GM04503 (cell line): ENCODE results near the gene LAMA2.
"Not testable (repeated sequence)": the region's sequence is repeated elsewhere in the genome, so short reads cannot be mapped to it uniquely, and the experiment has no call there.

Experiments used
- DNase-seq: peaks from one replicate; pipeline ENCODE4 v3.0.0-alpha.2; 2012; ENCODE audit warnings: low read depth

The LAMA2 gene

DNA sequence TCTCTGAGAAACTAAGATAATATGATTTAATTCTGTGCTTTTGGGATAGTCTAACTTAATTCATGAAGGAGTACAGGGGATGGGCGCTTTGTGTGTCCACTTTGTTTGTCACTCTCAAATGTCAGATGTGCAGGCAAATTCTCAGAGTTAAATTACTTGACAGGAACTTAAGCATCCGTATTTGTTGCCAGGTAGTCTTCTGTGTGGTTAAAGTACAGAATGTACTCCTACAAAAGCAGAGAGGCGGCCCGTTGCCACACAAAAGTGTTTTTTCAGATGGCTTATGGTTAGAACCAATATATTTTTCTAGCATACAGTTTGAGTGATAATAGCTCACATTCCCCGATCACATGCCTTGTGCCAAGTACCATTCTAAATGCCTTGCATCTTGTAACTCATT, 234.4 kb downstream of the LAMA2 start:
- DNase-seq, result no peak

DNA sequence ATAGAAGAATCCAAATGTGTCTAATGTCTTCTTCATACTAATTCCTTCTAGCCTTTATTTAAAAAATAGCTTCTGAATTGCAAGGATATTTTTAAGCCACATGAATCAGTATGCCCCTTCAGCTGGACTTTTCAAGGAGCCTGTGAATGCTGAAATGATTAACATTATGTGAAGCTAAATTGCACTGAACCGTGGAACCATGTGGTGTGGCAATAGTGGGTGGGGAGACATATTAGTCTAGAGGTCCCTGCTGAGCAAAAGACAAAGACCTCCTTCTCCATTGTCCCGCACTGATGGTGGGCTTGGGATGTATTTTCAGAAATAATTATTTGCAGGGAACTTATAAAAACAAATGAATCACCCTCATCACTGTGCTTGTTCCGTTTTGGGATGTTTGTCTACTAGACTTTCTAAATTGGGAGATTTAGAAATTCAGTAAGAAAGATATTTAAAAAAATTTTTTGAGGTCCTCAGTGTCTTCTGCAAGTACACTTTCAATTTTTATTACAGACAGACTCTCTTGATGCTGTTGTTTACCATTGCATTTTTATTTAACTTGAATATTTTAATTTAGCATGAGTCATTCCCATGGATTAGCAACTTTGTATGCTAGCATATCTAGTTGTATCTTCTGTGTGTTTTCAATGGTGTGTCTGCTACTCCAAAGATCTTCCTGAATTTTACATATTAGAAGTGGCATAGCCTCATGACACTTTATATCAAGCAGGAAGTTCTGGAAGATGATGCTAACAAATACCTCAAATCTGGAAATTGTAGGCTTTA, 238.1 kb downstream of the LAMA2 start:
- no peak for DNase-seq

DNA sequence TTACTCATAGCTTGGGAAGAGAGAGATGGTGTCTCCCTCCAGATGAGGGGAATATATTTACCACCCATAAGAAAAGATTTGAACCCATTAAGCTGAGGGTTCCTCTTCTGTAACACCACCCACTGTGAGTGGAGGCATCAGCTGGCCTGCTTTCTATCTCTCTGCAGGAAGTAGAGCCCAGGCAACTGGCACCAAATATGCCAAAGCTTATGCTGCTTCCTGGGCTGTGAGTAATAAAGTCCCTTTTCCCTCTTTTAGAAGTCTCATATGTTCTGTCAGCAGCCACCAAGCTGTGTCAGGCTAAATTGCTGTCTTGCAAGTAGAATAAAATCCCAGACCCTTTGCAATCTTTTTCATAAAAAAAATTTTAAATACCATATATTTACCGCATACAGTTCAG, 241.4 kb downstream of the LAMA2 start:
- DNase-seq, result no peak

DNA sequence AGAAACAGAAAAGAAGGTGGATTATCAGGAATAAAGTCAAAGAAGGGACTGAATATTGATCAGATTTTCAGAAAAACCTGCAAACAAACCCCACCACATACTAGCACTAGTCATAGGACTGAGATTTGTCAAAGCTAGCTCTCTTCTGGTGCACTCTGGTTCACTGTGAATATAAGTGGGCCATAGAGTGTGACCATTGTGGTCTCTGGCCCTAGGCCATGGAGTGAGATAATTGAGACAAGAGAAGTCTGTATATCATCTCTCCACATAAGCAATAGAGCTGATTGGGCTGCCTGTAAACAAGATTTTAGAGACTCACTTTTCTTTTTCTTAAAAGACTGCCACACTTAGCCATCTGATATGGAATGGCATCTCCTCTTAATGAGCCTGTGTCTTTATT, 247.2 kb downstream of the LAMA2 start:
- no peak for DNase-seq

DNA sequence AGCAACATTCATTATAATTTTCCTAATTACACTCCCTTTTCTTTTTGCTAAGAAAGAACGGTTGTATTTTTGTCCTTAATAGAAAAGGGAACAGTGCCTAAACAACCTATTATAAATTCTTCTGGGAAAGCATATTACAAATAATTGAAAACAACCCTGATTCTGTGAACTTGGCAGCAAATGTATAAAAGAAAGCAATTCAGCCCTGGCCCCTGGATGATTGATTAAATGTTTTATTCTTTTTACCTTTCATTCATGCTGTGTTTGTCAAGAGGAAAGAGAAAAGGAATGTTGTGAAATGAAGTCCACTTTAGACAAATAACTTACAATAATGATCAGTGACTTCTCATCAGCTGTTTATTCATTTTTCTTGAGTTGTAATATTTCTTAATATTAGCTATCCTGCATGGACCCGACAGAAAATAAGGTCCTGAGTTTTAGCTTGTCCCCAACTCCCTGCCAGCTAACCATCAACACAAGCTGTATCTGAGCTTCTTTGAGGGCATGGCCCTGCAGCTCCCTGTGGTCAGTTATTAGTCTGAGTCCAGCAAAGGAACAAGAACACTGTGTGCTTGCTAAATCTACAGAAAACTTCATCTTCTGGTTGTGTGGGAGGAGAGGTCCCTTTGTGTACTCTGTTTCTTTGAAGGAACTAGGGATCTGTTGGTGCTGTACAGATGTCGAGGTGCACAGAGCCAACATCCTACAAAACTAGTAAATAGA, 248.2 kb downstream of the LAMA2 start:
- no peak for DNase-seq

DNA sequence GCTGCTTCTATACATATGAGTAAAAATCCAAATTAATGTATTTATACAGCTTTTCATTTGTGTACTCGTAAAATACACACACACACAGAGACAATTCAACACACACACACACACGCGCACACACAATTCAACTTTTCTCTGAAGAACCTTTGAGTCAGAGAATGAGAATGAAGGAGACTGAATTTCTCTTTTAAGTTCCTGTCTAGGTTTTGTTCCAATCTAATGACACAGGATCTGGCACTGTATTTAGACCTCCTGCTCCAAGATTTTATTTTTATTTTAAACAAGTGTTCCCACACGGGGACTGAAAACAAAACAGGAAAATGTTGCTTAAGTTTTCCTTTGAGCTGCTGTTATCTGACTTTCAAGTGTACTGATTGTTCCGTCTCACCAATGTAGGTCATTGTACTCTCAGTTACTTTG, 250.8 kb downstream of the LAMA2 start:
- DNase-seq, result peak; percentile 37

DNA sequence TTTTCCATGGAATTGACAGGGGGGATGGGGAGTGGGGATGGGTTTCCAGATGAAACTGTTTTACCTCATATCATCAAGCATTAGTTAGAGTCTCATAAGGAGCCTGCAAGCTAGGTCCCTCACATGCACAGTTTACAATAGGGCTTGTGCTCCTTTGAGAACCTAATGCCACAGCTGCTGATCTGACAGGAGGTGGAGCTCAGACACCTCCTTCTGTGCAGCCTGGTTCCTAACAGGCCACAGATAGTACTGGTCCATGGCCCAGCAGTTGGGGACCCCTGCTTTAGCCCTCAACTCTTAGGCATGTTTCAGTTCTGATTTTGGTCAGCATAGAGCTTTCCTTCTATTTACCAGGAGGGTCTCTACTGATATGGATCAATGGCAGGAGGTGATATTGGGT, 251.6 kb downstream of the LAMA2 start:
- no peak for DNase-seq

DNA sequence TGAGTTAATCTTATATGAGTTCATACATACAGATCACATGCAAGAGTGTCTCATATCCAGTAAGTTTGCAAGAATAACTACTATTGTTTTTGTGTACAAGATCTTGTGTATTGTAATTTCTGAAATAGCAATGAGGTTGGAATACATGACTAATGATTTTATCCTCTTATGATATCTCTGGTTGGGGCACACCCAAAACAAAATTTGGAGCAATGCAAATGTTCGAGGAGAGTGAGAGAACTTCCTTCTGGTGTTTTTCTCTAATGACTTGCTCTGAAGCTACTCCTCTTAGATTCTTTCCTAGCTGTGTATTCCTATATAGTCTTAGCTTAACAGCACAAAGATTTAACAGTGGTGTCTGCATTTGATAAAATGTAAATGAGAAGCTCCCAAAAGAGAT, 252.5 kb downstream of the LAMA2 start:
- DNase-seq, result no peak

DNA sequence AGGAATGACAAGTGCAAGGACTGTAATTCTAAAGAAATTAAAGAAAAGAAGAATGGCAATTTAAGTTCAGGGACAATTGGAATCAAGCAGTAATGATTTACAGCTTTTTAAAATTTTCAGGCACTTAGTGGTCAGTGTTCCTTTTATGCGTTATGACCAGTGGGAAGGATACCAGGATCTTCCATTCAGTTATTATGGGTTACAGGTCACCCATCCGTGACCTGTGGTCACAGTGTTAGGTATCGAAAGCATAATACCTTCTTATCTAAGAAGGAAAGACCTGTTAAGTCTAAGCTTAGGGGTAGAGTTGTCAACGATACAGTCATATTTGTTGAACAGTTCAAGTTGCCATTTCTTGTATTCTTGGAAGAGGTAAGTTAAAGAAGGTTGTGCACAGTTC, 253.8 kb downstream of the LAMA2 start:
- no peak for DNase-seq

DNA sequence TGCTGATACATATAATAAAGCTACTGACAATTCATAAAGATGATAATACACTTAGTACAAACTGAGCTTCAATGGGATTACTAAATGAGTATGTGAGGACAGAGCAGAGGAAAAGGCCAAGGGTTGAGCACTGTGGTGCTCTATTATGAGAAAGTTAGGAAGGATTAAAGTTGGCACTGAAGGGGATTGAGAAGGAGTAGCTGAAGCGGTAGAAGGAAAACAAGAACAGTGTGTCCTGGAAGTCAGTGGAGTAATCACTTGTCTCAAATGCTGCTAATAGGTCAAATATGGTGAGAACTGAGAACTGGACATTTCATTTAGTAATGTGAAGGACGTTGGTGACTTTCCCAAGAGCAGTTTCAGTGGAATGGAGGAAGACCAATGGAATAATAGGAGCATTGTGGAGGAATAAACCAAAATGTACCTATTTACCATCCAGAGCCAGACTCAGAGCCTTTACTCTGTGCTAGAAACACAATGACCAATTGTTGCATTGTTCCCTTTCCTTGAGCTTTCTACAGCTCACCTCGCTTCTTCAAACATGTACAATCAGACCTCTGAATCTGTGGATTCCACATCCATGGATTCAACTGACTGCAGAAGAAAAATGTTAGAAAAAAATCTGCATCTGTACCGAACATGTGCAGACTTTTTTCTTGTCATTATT, 255.9 kb downstream of the LAMA2 start:
- no peak for DNase-seq

DNA sequence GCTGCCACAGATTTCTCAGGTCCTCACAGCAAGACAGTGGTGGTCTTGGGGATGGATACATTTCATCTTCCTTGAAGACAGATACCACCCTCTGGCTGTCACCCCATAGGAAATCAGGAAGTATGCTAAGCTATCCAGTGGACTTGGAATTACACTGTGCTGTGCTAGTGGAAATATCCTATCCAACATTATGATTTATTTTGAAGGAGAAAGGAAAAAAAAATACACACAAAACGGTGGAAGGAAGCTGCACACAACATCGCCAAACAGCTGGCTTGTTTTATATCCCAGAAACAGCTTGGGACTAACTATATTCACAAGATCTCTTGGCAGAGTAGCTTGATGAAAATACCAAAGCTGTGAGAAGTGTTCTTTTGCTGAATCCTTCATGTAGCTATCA, 257.6 kb downstream of the LAMA2 start:
- DNase-seq, result peak; percentile 44

DNA sequence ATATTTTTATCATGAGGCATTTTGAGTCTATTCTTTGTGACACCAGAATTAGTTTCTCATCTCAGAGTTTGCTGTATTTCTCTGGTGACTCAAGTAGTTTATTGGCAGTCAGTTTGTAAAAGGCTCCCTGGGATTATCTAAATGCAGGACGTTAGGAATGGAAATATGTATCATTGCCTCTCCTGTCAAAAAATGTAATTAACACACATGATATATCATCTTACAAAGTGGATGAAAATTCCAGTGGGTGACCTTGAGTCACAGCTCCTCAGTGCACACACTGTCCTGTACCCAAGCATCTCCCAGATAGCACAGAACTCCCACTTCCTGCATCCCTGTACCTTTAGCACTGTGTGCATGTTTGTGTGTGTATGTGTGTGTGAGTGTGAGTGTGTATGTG, 258.6 kb downstream of the LAMA2 start:
- DNase-seq, result peak; percentile 65

DNA sequence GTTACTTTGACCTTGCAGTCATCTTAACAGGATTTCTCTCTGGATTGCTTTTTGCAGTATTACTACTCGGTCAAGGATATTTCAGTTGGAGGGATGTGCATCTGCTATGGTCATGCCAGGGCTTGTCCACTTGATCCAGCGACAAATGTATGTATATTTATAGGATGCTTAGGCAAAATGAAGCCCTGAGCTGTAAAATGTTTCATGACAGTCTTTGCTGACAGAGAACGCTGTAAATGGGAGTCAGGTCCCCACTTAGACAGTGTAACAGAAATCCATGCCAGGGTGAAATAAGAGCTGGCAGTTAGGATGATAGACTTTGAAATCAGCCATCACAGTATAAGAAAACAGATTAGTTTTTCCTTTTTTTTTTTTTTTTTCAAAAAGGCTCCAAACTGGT, 264.0 kb downstream of the LAMA2 start:
- DNase-seq, result no peak

DNA sequence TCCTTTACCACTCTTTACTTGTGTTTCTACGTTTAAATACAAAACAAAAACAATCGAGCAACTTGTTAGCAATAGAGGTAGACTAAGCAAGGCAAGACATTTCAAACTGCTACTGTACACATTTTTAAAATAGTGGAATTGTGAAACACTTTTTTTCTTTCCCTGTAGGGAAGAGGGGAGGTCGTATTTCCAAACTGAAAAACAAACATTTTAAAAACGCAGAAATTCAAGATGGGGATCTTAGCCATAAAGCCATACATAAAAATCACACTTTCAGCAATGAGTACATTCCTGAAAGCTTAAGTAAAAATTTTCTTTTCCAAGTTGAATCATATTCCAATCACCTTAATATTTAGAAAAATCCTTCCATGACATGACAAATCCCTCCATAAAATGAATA, 267.6 kb downstream of the LAMA2 start:
- no peak for DNase-seq

DNA sequence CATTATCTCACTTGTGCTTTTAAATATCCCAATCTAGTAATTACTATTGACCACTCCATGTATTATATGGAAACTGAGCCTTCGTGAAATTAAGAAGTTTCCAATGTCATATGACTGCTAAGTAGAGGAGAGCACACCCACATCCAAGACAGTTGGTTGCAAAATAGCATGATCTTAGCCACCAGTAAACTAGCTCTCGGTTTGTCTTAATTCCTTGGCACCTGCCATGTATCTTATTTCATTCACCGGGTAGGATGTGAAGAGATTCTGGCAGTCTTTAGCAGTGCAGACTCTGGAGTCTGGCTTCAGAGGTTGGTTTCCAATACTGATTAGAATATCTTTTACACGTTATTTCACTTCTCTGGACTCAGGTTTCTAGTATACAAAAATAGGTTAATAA, 270.3 kb downstream of the LAMA2 start:
- no peak for DNase-seq

DNA sequence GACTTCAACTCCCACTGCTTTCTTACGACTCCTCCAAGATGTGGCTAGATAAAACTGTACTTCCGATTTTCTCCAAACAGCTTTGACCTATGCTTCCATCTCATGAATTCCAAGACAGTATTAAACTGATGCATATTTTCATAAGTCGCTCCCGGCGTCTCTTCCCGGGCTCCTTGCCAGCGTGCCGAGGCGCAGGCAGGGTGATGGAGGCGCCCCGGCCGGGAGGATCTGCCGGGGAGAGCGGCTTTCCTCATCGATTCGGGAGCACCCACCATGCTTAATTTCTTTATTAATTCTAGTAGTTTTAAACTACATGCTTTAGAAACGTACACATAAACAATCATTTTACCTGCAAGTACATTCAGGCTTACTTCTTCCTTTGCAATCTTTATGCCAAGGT, 276.3 kb downstream of the LAMA2 start:
- not testable (repeated sequence) for DNase-seq

DNA sequence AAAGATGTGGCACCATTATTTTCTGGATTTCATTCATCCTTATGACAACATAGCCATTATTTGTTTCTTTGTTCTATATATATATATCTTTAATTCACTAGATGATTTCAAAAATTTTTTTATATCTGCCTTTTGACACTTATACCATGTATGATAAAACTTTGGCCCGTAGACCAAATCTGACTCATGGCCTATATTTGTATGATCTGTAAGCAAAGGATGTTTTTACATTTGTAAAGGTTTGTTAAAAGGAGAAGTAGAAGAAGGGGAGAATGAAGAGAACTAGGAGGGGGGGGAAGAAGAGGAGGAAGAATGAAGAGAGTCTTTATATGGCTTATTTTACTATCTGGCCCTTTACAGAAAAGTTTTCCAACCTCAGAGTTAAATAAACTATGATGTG, 279.7 kb downstream of the LAMA2 start:
- no peak for DNase-seq

DNA sequence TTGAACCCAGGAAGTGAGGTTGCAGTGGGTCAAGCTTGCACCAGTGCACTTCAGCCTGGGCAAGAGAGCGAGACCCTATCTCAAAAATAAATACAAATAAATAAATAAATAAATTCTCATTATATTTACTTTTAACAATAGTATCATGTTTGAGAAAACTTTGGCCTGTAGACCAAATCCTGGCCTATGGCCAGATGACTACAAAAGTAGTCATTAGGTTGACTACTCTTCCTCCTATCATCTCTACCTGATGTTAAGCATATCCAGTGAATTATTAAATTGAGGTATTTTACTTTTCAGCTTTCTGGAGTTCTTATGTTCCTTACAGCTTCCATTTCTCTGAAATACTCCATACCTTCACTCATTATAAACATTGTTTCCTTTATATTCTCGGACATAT, 280.6 kb downstream of the LAMA2 start:
- no peak for DNase-seq

DNA sequence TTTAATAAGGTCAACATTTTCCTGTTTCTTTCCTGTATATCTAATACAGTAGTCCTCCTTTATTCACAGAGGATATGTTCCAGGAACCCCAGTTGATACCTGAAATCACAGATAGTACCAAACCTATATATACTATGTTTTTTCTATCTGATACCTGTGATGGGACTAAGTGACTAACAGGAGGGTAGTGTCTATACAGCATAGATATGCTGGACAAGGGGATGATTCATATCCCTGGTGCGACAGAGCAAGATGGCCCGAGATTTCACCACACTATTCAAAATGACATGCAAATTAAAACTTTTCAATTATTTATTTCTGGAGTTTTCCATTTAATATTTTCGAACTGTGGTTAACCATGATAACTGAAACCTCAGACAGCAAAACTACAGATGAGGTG, 281.1 kb downstream of the LAMA2 start:
- no peak for DNase-seq

DNA sequence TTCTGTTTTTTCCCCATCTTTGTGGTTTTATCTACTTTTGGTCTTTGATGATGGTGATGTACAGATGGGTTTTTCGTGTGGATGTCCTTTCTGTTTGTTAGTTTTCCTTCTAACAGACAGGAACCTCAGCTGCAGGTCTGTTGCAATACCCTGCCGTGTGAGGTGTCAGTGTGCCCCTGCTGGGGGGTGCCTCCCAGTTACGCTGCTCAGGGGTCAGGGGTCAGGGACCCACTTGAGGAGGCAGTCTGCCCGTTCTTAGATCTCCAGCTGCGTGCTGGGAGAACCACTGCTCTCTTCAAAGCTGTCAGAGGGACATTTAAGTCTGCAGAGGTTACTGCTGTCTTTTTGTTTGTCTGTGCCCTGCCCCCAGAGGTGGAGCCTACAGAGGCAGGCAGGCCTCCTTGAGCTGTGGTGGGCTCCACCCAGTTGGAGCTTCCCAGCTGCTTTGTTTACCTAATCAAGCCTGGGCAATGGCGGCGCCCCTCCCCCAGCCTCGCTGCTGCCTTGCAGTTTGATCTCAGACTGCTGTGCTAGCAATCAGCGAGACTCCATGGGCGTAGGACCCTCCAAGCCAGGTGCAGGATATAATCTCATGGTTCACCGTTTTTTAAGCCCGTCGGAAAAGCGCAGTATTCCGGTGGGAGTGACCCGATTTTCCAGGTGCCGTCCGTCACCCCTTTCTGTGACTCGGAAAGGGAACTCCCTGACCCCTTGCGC, 289.5 kb downstream of the LAMA2 start:
- DNase-seq, result not testable (repeated sequence)

DNA sequence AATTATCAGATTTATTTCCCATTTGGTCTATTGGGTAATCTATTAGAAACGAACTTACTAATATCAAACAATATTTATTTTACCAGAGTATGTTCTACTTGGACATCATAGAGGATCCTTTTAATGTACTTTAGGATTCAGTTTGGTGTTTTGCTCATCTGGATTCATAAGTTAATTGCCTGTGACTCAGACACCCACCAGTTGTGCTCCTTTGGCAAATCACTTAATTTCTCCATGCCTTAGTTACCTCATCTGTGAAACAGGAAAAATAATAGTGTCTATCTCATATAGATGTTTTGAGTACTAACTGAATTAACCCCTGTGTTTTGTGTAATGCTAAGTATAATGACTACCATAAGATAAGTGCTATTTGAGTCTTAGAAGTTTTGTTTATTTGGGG, 292.1 kb downstream of the LAMA2 start:
- DNase-seq, result no peak

DNA sequence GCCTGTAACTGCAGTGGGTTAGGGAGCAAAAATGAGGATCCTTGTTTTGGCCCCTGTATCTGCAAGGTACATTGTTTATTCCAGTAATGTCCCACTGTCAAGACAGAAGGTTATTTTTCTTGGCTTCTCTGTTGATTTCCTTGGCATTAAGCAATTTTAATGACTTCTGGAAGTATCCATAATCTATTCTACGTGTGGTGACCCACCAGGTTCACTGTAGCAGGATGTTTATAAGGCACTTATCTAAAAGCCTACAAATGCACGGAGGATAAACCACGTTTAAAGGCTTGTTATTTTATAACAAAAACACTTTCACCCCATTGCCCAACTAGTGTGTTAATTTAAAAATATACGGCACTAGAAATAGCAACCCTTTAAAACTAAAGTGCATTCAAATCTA, 294.9 kb downstream of the LAMA2 start:
- no peak for DNase-seq

DNA sequence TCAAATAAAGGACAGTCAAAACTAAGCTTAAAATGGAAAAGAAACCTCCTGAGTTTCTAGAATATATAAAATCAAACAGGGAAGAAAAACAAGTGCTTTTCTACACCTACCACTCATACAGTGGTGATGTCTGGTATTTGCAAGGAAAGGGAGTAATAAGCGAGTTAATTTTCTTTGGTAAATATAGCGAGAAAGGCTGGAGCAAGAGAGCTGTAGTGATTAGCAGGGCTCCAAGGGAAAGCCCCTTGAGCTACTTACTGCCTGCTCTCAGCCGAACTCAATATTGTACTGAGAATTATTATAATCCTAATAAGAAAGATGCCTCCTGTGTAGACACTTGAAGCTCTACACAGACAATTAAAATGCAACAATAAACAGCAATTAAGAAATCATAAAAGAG, 296.3 kb downstream of the LAMA2 start:
- no peak for DNase-seq
